Mesenchymal stem cell (in vitro differentiated cells and primary cell): ENCODE measurements around the gene RPL21.

ENCODE experiments used
- DNase-seq: peaks from one replicate; pipeline ENCODE4 v3.0.0-alpha.2; 2013
- H2AFZ ChIP-seq: one replicate; pipeline ENCODE4 v1.6.1; 2013; ENCODE audit warnings: low read depth, mild to moderate bottlenecking, control low read depth, inconsistent platforms, low read length, moderate library complexity
- H2AK5ac ChIP-seq: 2 replicates; pipeline ENCODE4 v1.6.1; 2013; ENCODE audit warnings: low read length, moderate library complexity, mild to moderate bottlenecking, inconsistent platforms; ENCODE audit not compliant: severe bottlenecking
- H2BK120ac ChIP-seq: one replicate; pipeline ENCODE4 v1.6.1; 2013; ENCODE audit warnings: low read depth, mild to moderate bottlenecking, inconsistent platforms, low read length, moderate library complexity
- H2BK12ac ChIP-seq, 2 experiments: one replicate each; pipeline ENCODE4 v1.6.1; 2013; ENCODE audit warnings: inconsistent platforms in 2 of 2, low read length in 2 of 2, mild to moderate bottlenecking in 2 of 2, moderate library complexity in 2 of 2, control low read depth in 1 of 2
- H2BK15ac ChIP-seq: one replicate; pipeline ENCODE4 v1.6.1; 2013; ENCODE audit warnings: mild to moderate bottlenecking, low read depth, inconsistent platforms; ENCODE audit not compliant: poor library complexity, severe bottlenecking
- H2BK5ac ChIP-seq: 2 replicates; pipeline ENCODE4 v1.6.1; 2013; ENCODE audit warnings: low read depth, mild to moderate bottlenecking, low read length, control low read depth, inconsistent platforms; ENCODE audit not compliant: poor library complexity, severe bottlenecking
- H3K14ac ChIP-seq, 2 experiments: one replicate each; pipeline ENCODE4 v1.6.1; 2013; ENCODE audit warnings: inconsistent platforms in 2 of 2, low read length in 2 of 2, control low read depth in 1 of 2, mild to moderate bottlenecking in 1 of 2, moderate library complexity in 1 of 2
- H3K18ac ChIP-seq, 2 experiments: one replicate each; pipeline ENCODE4 v1.6.1; 2013; ENCODE audit warnings: inconsistent platforms in 2 of 2, low read length in 2 of 2, control low read depth in 1 of 2, low read depth in 1 of 2, mild to moderate bottlenecking in 1 of 2
- H3K23ac ChIP-seq, 2 experiments: one replicate each; pipeline ENCODE4 v1.6.1; 2013; ENCODE audit warnings: inconsistent platforms in 2 of 2, low read length in 2 of 2, mild to moderate bottlenecking in 2 of 2, moderate library complexity in 2 of 2, control low read depth in 1 of 2
- H3K27ac ChIP-seq: 2 replicates; pipeline ENCODE4 v1.5.1; 2013; ENCODE audit warnings: mild to moderate bottlenecking, moderate library complexity, low read length, control low read depth, inconsistent platforms; ENCODE audit not compliant: poor library complexity, severe bottlenecking
- H3K27me3 ChIP-seq, 2 experiments: 2 replicates each; pipeline versions ENCODE4 v1.6.1 to v1.7.0; 2013; ENCODE audit warnings: low read length in 2 of 2, mild to moderate bottlenecking in 2 of 2, moderate library complexity in 2 of 2, control low read depth in 1 of 2, inconsistent platforms in 1 of 2; ENCODE audit not compliant: control insufficient read depth in 1 of 2, insufficient read depth in 1 of 2
- H3K36me3 ChIP-seq, 2 experiments: 2 replicates each; pipeline versions ENCODE4 v1.6.1 to v1.7.0; 2013; ENCODE audit warnings: low read length in 2 of 2, control low read depth in 1 of 2, inconsistent platforms in 1 of 2, low read depth in 1 of 2, mild to moderate bottlenecking in 1 of 2; ENCODE audit not compliant: insufficient read depth in 2 of 2, control insufficient read depth in 1 of 2
- H3K4ac ChIP-seq, 2 experiments: one replicate each; pipeline ENCODE4 v1.6.1; 2013; ENCODE audit warnings: inconsistent platforms in 2 of 2, low read length in 2 of 2, mild to moderate bottlenecking in 2 of 2, moderate library complexity in 2 of 2, control low read depth in 1 of 2, low read depth in 1 of 2
- H3K4me1 ChIP-seq: 2 replicates; pipeline ENCODE4 v1.6.1; 2013; ENCODE audit warnings: low read depth, low read length, control low read depth; ENCODE audit not compliant: control insufficient read depth, insufficient read depth
- H3K4me2 ChIP-seq: 2 replicates; pipeline ENCODE4 v1.6.1; 2013; ENCODE audit warnings: low read length, mild to moderate bottlenecking, inconsistent platforms; ENCODE audit not compliant: poor library complexity, severe bottlenecking
- H3K4me3 ChIP-seq, 2 experiments: 2 replicates each; pipeline versions ENCODE4 v1.5.1 to v1.7.0; 2013; ENCODE audit warnings: low read length in 2 of 2, mild to moderate bottlenecking in 2 of 2, control low read depth in 1 of 2, low read depth in 1 of 2; ENCODE audit not compliant: insufficient read depth in 1 of 2
- H3K79me1 ChIP-seq: replicated peaks from 2 replicates; pipeline ENCODE4 v1.6.1; 2013; ENCODE audit warnings: mild to moderate bottlenecking, control low read depth, low read length, inconsistent platforms; ENCODE audit not compliant: poor library complexity, severe bottlenecking
- H3K9ac ChIP-seq: 2 replicates; pipeline ENCODE4 v1.7.0; 2013; ENCODE audit warnings: mild to moderate bottlenecking, low read length, moderate library complexity
- H3K9me3 ChIP-seq: 2 replicates; pipeline ENCODE4 v1.7.0; 2013; ENCODE audit warnings: mild to moderate bottlenecking, low read length; ENCODE audit not compliant: control insufficient read depth
- H4K8ac ChIP-seq: one replicate; pipeline ENCODE4 v1.6.1; 2013; ENCODE audit warnings: inconsistent platforms, mild to moderate bottlenecking, low read length, moderate library complexity
- H4K91ac ChIP-seq: one replicate; pipeline ENCODE4 v1.6.1; 2013; ENCODE audit warnings: mild to moderate bottlenecking, low read length, inconsistent platforms
- WGBS: methylation state at CpG from one replicate; pipeline ENCODE4 v1.1.7; 2013; ENCODE audit warnings: mixed read lengths; 5-methylcytosine and 5-hydroxymethylcytosine counted together

RPL21 gene

GRCh38 chr13:27274631-27275030, 23.3 kb downstream of the RPL21 start:
- no peak for DNase-seq
- Histone ChIP-seq H4K8ac (no peak overlapping the region), H2BK12ac (no peak overlapping the region), H3K27me3 (peaks cover 0 to 38% of the 10 kb centered on the region in 2 experiments), H3K9me3 (no peaks in the 10 kb centered on the region), H3K4me2 (no peak overlapping the region), H4K91ac (no peak overlapping the region), H2BK15ac (no peak overlapping the region), H2AFZ (no peak overlapping the region), H3K4ac (no peak overlapping the region), H3K9ac (no peak overlapping the region), H3K4me1 (peaks cover 13% of the 10 kb centered on the region), H2BK120ac (no peak overlapping the region), H3K23ac (no peak overlapping the region), H3K79me1 (no peaks in the 10 kb centered on the region), H2AK5ac (no peak overlapping the region), H3K36me3 (peaks cover 0 to 5% of the 10 kb centered on the region in 2 experiments), H3K18ac (no peak overlapping the region), H2BK5ac (no peak overlapping the region), H3K14ac (no peak overlapping the region), H3K4me3 (no peak overlapping the region), H3K27ac (no peak overlapping the region)
- 50% methylated on average over 1 of the region's 1 CpG for WGBS

GRCh38 chr13:27276188-27276587, 24.8 kb downstream of the RPL21 start:
- H3K79me1 ChIP-seq: no peaks in the 10 kb centered on the region
- H3K4ac ChIP-seq: no peak overlapping the region
- H3K9me3 ChIP-seq: no peaks in the 10 kb centered on the region
- H3K36me3 ChIP-seq: peaks cover 0 to 5% of the 10 kb centered on the region in 2 experiments
- H3K14ac ChIP-seq: no peak overlapping the region
- H4K91ac ChIP-seq: no peak overlapping the region
- H2BK120ac ChIP-seq: no peak overlapping the region
- no peak for DNase-seq
- H2BK5ac ChIP-seq: no peak overlapping the region
- H2BK12ac ChIP-seq: no peak overlapping the region
- H3K4me1 ChIP-seq: peaks cover 11% of the 10 kb centered on the region
- H3K4me2 ChIP-seq: no peak overlapping the region
- H4K8ac ChIP-seq: no peak overlapping the region
- no peak overlapping the region for H3K9ac ChIP-seq
- H2AFZ ChIP-seq: no peak overlapping the region
- H3K23ac ChIP-seq: no peak overlapping the region
- H3K18ac ChIP-seq: no peak overlapping the region
- peaks cover 3 to 43% of the 10 kb centered on the region in 2 experiments for H3K27me3 ChIP-seq
- no peak overlapping the region for H2AK5ac ChIP-seq
- 84% methylated on average over 6 of the region's 7 CpGs for WGBS
- H2BK15ac ChIP-seq: no peak overlapping the region
- H3K27ac ChIP-seq: no peak overlapping the region
- no peak overlapping the region for H3K4me3 ChIP-seq

DNA sequence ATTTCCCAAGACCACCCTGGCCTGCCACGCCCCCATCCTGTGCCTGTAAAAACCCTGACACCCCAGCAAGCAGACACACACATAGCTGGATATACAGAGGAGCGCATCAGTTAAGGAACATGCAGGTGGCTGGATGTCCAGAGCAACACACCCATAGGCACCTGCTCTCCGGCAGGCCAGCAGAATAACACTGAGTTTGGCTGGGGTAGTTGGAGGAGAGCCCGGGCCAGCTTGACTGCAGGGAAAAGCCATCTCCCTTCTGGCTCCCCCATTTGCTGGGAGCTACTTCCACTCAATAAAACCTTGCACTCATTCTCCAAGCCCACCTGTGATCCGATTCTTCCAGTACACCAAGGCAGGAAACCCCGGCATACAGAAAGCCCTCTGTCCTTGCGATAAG, 28.1 kb downstream of the RPL21 start:
- no peak for DNase-seq
- H3K14ac ChIP-seq: peak overlapping the region in 1 of 2 experiments; percentile 36
- 90% methylated on average over 7 of the region's 7 CpGs for WGBS

GRCh38 chr13:27280009-27280656, 28.8 kb downstream of the RPL21 start:
- H3K27ac ChIP-seq: no peak overlapping the region
- no peak overlapping the region for H3K23ac ChIP-seq
- H4K8ac ChIP-seq: no peak overlapping the region
- H3K4me3 ChIP-seq: no peak overlapping the region
- no peak overlapping the region for H2BK120ac ChIP-seq
- no peak overlapping the region for H3K4ac ChIP-seq
- no peak for DNase-seq
- H3K9me3 ChIP-seq: no peaks in the 10 kb centered on the region
- no peak overlapping the region for H2AK5ac ChIP-seq
- no peak overlapping the region for H2AFZ ChIP-seq
- no peak overlapping the region for H3K14ac ChIP-seq
- no peak overlapping the region for H3K9ac ChIP-seq
- H3K4me1 ChIP-seq: peaks cover 2% of the 10 kb centered on the region
- no peak overlapping the region for H2BK12ac ChIP-seq
- H2BK5ac ChIP-seq: no peak overlapping the region
- no peaks in the 10 kb centered on the region for H3K36me3 ChIP-seq
- H3K79me1 ChIP-seq: no peaks in the 10 kb centered on the region
- H2BK15ac ChIP-seq: no peak overlapping the region
- whole genome bisulfite sequencing: 73% methylated on average over 5 of the region's 5 CpGs
- peaks cover 8 to 49% of the 10 kb centered on the region in 2 experiments for H3K27me3 ChIP-seq
- no peak overlapping the region for H4K91ac ChIP-seq
- H3K18ac ChIP-seq: no peak overlapping the region
- no peak overlapping the region for H3K4me2 ChIP-seq

More for the DNA sequence above, 28.1 kb downstream of the RPL21 start:
- no peak overlapping the region for H2AK5ac ChIP-seq
- H2BK120ac ChIP-seq: no peak overlapping the region
- no peak overlapping the region for H3K27ac ChIP-seq
- H3K4ac ChIP-seq: no peak overlapping the region
- H3K27me3 ChIP-seq: peaks cover 8 to 55% of the 10 kb centered on the region in 2 experiments
- H3K18ac ChIP-seq: no peak overlapping the region
- H4K91ac ChIP-seq: no peak overlapping the region
- no peaks in the 10 kb centered on the region for H3K36me3 ChIP-seq
- no peak overlapping the region for H2BK12ac ChIP-seq
- H2BK15ac ChIP-seq: no peak overlapping the region
- H3K79me1 ChIP-seq: no peaks in the 10 kb centered on the region
- no peak overlapping the region for H4K8ac ChIP-seq
- no peak overlapping the region for H3K23ac ChIP-seq
- no peak overlapping the region for H3K9ac ChIP-seq
- H3K9me3 ChIP-seq: no peaks in the 10 kb centered on the region
- no peak overlapping the region for H2BK5ac ChIP-seq
- peaks cover 2% of the 10 kb centered on the region for H3K4me1 ChIP-seq
- no peak overlapping the region for H3K4me3 ChIP-seq
- no peak overlapping the region for H3K4me2 ChIP-seq
- H2AFZ ChIP-seq: no peak overlapping the region
